K562 (cell line): Measurements from ENCODE around the gene ARMH1. TPM values are rescaled to one million over a fixed set of nuclear protein-coding genes. Genes with fewer than 3 reads are reported as not detected.

Experiments
- ATAC-seq: fragments of 200-7000 bp; cut with Tn5 transposase; 3 replicates; pipeline ENCODE4 v1.9.1; 2020; ENCODE audit warnings: moderate library complexity
- BruUV-seq: library from RNA; stranded (reverse); fragments of 400-500 nt; replicated peaks from 2 replicates; lab custom pipeline; 2021; lab: Mats Ljungman, UMichigan
- CTCF ChIA-PET: fragments of 300-600 bp; formaldehyde crosslinking; extraction: SDS; loops from one replicate; lab custom pipeline; 2021; ENCODE audit warnings: low intra/inter-chr PET ratio; lab: Yijun Ruan, JAX
- POLR2A ChIA-PET: fragments of 300-600, 350-650 bp; sonication (Branson Sonifier 250); formaldehyde crosslinking; extraction: SDS; loops from one replicate; lab custom pipeline; 2021; ENCODE audit warnings: antibody characterized with exemption, inconsistent platforms; lab: Yijun Ruan, JAX
- DNase-seq, 4 experiments: peaks; one replicate each; pipeline versions ENCODE4 v3.0.0 to v3.0.0-alpha.2; 2011 to 2018; ENCODE audit warnings: low spot score in 3 of 4, mixed read lengths in 3 of 4; ENCODE audit errors: extremely low read depth in 1 of 4
- FAIRE-seq: peaks from 2 replicates; lab custom pipeline; 2011; peaks lifted over from hg19 to GRCh38; lab: Jason Lieb, UNC
- H2AFZ ChIP-seq: 2 replicates; pipeline ENCODE4 v1.6.0; 2011; ENCODE audit warnings: low read depth, low read length, control low read depth, inconsistent platforms
- H3K27ac ChIP-seq: fragments of 200-600 bp; 3 replicates; pipeline ENCODE4 v1.8.0; 2011; ENCODE audit warnings: low read depth, mild to moderate bottlenecking, control low read depth, inconsistent platforms, low read length, moderate library complexity, mixed read lengths; ENCODE audit errors: extremely low read depth
- H3K27me3 ChIP-seq, 2 experiments: fragments of 300-600 bp in 1 of 2; 2 replicates in 1 of 2; 3 replicates in 1 of 2; pipeline versions ENCODE4 v1.6.0 to v1.8.0; 2011; ENCODE audit warnings: inconsistent platforms in 2 of 2, low read length in 2 of 2, mild to moderate bottlenecking in 1 of 2, mixed read lengths in 1 of 2, moderate library complexity in 1 of 2; ENCODE audit not compliant: control insufficient read depth in 2 of 2, insufficient read depth in 2 of 2
- H3K36me3 ChIP-seq: fragments of 300-600 bp; 3 replicates; pipeline ENCODE4 v1.8.0; 2011; ENCODE audit warnings: mild to moderate bottlenecking, low read length, inconsistent platforms; ENCODE audit not compliant: control insufficient read depth, insufficient read depth
- H3K4me1 ChIP-seq, 2 experiments: fragments of 200-600 bp in 1 of 2; replicated peaks in 1 of 2; 2 replicates in 1 of 2; 3 replicates in 1 of 2; pipeline versions ENCODE4 v1.5.1 to v1.8.0; 2011; ENCODE audit warnings: inconsistent platforms in 2 of 2, low read length in 2 of 2, mild to moderate bottlenecking in 1 of 2, mixed read lengths in 1 of 2, moderate library complexity in 1 of 2; ENCODE audit not compliant: control insufficient read depth in 2 of 2, insufficient read depth in 2 of 2
- H3K4me2 ChIP-seq: 2 replicates; pipeline ENCODE4 v1.6.1; 2011; ENCODE audit warnings: low read length, control low read depth, inconsistent platforms, mixed read lengths; ENCODE audit not compliant: insufficient read depth
- H3K4me3 ChIP-seq: fragments of 200-600 bp; sonication (generic), shearing (Covaris generic); 2 replicates; pipeline ENCODE4 v1.5.1; 2016; ENCODE audit warnings: control low read depth, inconsistent platforms
- H3K79me2 ChIP-seq: fragments of 200-600 bp; 3 replicates; pipeline ENCODE4 v1.8.0; 2011; ENCODE audit warnings: low read length, inconsistent platforms; ENCODE audit not compliant: control insufficient read depth, insufficient read depth
- H3K9ac ChIP-seq, 2 experiments: 2 replicates each; pipeline versions ENCODE4 v1.6.0 to v1.6.1; 2011; ENCODE audit warnings: low read depth in 2 of 2, low read length in 2 of 2, control low read depth in 1 of 2, inconsistent platforms in 1 of 2, mild to moderate bottlenecking in 1 of 2, mixed read lengths in 1 of 2; ENCODE audit not compliant: insufficient read depth in 1 of 2
- H3K9me1 ChIP-seq: one replicate; pipeline ENCODE4 v1.6.0; 2011; ENCODE audit warnings: inconsistent platforms, mild to moderate bottlenecking, low read length, moderate library complexity; ENCODE audit not compliant: control insufficient read depth, insufficient read depth
- H3K9me3 ChIP-seq: replicated peaks from 2 replicates; pipeline ENCODE4 v1.5.1; 2011; ENCODE audit warnings: low read depth, low read length, inconsistent platforms; ENCODE audit not compliant: control insufficient read depth, insufficient read depth
- H4K20me1 ChIP-seq: replicated peaks from 2 replicates; pipeline ENCODE4 v1.6.1; 2011; ENCODE audit warnings: low read length, inconsistent platforms, mixed read lengths; ENCODE audit not compliant: control insufficient read depth, insufficient read depth
- GATAD2A ChIP-seq: fragments of 450-650 bp; IDR thresholded peaks from 2 replicates; pipeline ENCODE4 v1.6.1; 2017
- RBFOX2 ChIP-seq: fragments of 200-400 bp; formaldehyde crosslinking; IDR thresholded peaks from 2 replicates; pipeline ENCODE4 v1.6.1; 2017; ENCODE audit warnings: low read depth, mild to moderate bottlenecking, low read length, moderate library complexity
- WGBS: fragments of 100-300 bp; shearing (Covaris generic); methylation state at CpG from one replicate; pipeline ENCODE4 v1.1.6; 2016; ENCODE audit warnings: low coverage, mixed read lengths; ENCODE audit not compliant: insufficient coverage; ENCODE audit errors: missing lambda C conversion rate; 5-methylcytosine and 5-hydroxymethylcytosine counted together
- in situ Hi-C: fragments of 300-500 bp; cut with MboI; formaldehyde crosslinking; loops from 4 replicates; pipeline ENCODE4 v1.15.0; 2018; ENCODE audit warnings: inconsistent platforms, mixed read lengths
- intact Hi-C: fragments of 100-400 bp; cut with micrococcal nuclease; formaldehyde crosslinking; loops from 2 replicates; pipeline ENCODE4 v1.14.2; 2022
- polyA plus RNA-seq, 8 experiments: library from polyadenylated mRNA; depleted of rRNA in 4 of 8; stranded (reverse) in 5 of 8; unstranded in 3 of 8; fragments of >200 nt; fragmentation: Nextera tagmentation in 2 of 8; fragmentation: Illumina TruSeq in 1 of 8; extraction: Ambion mirVana in 2 of 8; extraction: Trizol in 1 of 8; gene quantifications; 2 replicates each; pipeline versions ENCODE4 v1.2.1 to v1.2.3, GENCODE V29; 2011 to 2014; ENCODE audit warnings: inconsistent platforms in 1 of 8, missing spikeins in 1 of 8
- total RNA-seq, 7 experiments: library from RNA; depleted of rRNA in 6 of 7; stranded (reverse); fragments of >200 nt in 6 of 7; fragmentation: Illumina TruSeq in 2 of 7; extraction: Trizol in 2 of 7; gene quantifications; 2 replicates each; pipeline versions ENCODE4 v1.2.1 to v1.2.3, GENCODE V29; 2011 to 2021; ENCODE audit warnings: low replicate concordance in 1 of 7

ARMH1 gene
- total and polyA plus RNA-seq, 9 of the 15 experiments (the other 6 are each of a cell fraction or from before 2014, with no cell fraction given) = 0.41 TPM; not detected in 8

GRCh38 chr1:44645476-44646244 lies 28.9 kb upstream of the ARMH1 start:
- H3K79me2 ChIP-seq = no peaks in the 10 kb centered on the region
- no peaks in the 10 kb centered on the region for H3K27me3 ChIP-seq
- no peak for TF ChIP-seq GATAD2A
- TF ChIP-seq RBFOX2 = peak; percentile 31; the same call in 1 of the 2 replicates
- TF ChIP-seq, all 486 proteins: peak for 1
- no peak overlapping the region for H2AFZ ChIP-seq
- WGBS = 96% methylated on average over 18 of the region's 18 CpGs
- peaks cover 5% of the 10 kb centered on the region; the same call in 1 of the 2 replicates for H4K20me1 ChIP-seq
- POLR2A ChIA-PET = interaction anchor here (0.5 to 17.6 kb wide), 3 partner anchors 12 to 323 kb away, joined by 3 to 328 read pairs (median 5); no protein-coding TSS in a partner anchor
- in situ Hi-C loops = no loop called here
- no peak overlapping the region for H3K4me3 ChIP-seq
- ATAC-seq (no peak), FAIRE-seq (no peak), DNase-seq (no peak)
- H3K9me1 ChIP-seq = peaks cover under 1% of the 10 kb centered on the region
- peaks cover 0 to 19% of the 10 kb centered on the region in 2 experiments; a peak in 2 of 5 replicates for H3K4me1 ChIP-seq
- peaks cover 99% of the 10 kb centered on the region; the same call in 2 of the 3 replicates for H3K36me3 ChIP-seq
- H3K27ac ChIP-seq = no peak overlapping the region
- H3K4me2 ChIP-seq = no peak overlapping the region
- H3K9ac ChIP-seq = 0 out of 4 replicates have a peak overlapping the region, but pooled peaks of 1 of the 2 experiments have one; percentile 23
- no peaks in the 10 kb centered on the region for H3K9me3 ChIP-seq
- CTCF ChIA-PET = no interaction called here
- intact Hi-C loops = no loop called here
- BruUV-seq = no TSS peak
